Measurements from ENCODE around the gene TAAR1.
A peak's percentile ranks its signal among the peaks of the same experiment; 100 is the strongest.
"Not testable (repeated sequence)": the region's sequence is repeated elsewhere in the genome, so short reads cannot be mapped to it uniquely, and the experiment has no call there.

Gene TAAR1

GRCh38 chr6:132661906-132662305, 2.9 kb upstream of the TAAR1 start:
- no peak for DNase-seq (ENCODE audit: low read depth)

GRCh38 chr6:132651062-132651461, 7.9 kb downstream of the TAAR1 start:
- no peak for DNase-seq (ENCODE audit: low read depth)

- peak; percentile 23 for DNase-seq (ENCODE audit: low read depth)
Measured at GRCh38 chr6:132650429-132650828, 8.6 kb downstream of the TAAR1 start.

- DNase-seq (ENCODE audit: low read depth) = no peak
Measured at GRCh38 chr6:132648828-132649227, 10.2 kb downstream of the TAAR1 start.

GRCh38 chr6:132648356-132648755, 10.6 kb downstream of the TAAR1 start:
- peak; percentile 88 for DNase-seq (ENCODE audit: low read depth)

- DNase-seq (ENCODE audit: low read depth) = no peak
Measured at GRCh38 chr6:132643547-132643946, 15.4 kb downstream of the TAAR1 start.

- DNase-seq (ENCODE audit: low read depth) = not testable (repeated sequence)
Measured at GRCh38 chr6:132637135-132637534, 21.8 kb downstream of the TAAR1 start.

GRCh38 chr6:132635906-132636305, 23.1 kb downstream of the TAAR1 start:
- DNase-seq (ENCODE audit: low read depth) = not testable (repeated sequence)

- DNase-seq (ENCODE audit: low read depth) = not testable (repeated sequence)
Measured at GRCh38 chr6:132635288-132635687, 23.7 kb downstream of the TAAR1 start.

- no peak for DNase-seq (ENCODE audit: low read depth)
Measured at GRCh38 chr6:132634796-132635195, 24.2 kb downstream of the TAAR1 start.

GRCh38 chr6:132633362-132633761, 25.6 kb downstream of the TAAR1 start:
- no peak for DNase-seq (ENCODE audit: low read depth)

- no peak for DNase-seq (ENCODE audit: low read depth)
Measured at GRCh38 chr6:132624175-132624574, 34.8 kb downstream of the TAAR1 start, which contains the start of gene TAAR2. TAAR2 (minus strand) TSS chr6:132624275; CDS start chr6:132624275, 0 bp downstream.

- DNase-seq (ENCODE audit: low read depth) = no peak
Measured at GRCh38 chr6:132623106-132623845, 35.7 kb downstream of the TAAR1 start.

- no peak for DNase-seq (ENCODE audit: low read depth)
Measured at GRCh38 chr6:132616677-132617076, 42.3 kb downstream of the TAAR1 start.

- peak; percentile 45 for DNase-seq (ENCODE audit: low read depth)
Measured at GRCh38 chr6:132614554-132614953, 44.4 kb downstream of the TAAR1 start.

GRCh38 chr6:132612449-132613108, 46.4 kb downstream of the TAAR1 start:
- no peak for DNase-seq (ENCODE audit: low read depth)

GRCh38 chr6:132611616-132612015, 47.4 kb downstream of the TAAR1 start:
- no peak for DNase-seq (ENCODE audit: low read depth)

- DNase-seq (ENCODE audit: low read depth) = no peak
Measured at GRCh38 chr6:132607544-132608233, 51.3 kb downstream of the TAAR1 start.

GRCh38 chr6:132604635-132605152, 54.3 kb downstream of the TAAR1 start:
- DNase-seq (ENCODE audit: low read depth) = no peak

- not testable (repeated sequence) for DNase-seq (ENCODE audit: low read depth)
Measured at GRCh38 chr6:132600900-132601299, 58.1 kb downstream of the TAAR1 start.

- peak; percentile 38 for DNase-seq (ENCODE audit: low read depth)
Measured at GRCh38 chr6:132598473-132598872, 60.5 kb downstream of the TAAR1 start.

- DNase-seq (ENCODE audit: low read depth) = no peak
Measured at GRCh38 chr6:132596201-132596600, 62.8 kb downstream of the TAAR1 start.

Data from ELR (cell line).